Fibroblast of lung (primary cell): ENCODE measurements around the gene PRRG2.

Source experiments
- EZH2 ChIP-seq: IDR thresholded peaks from 2 replicates; pipeline ENCODE4 v1.5.1; 2012; ENCODE audit warnings: low read length, control low read depth, mild to moderate bottlenecking; ENCODE audit errors: missing control alignments
- TF ChIP-seq, protein P1 (sequence below), 2 donors: IDR thresholded peaks in 1 of 2; conservative IDR thresholded peaks in 1 of 2; 1 replicate in 1 of 2; 2 replicates in 1 of 2; pipeline ENCODE4 v1.5.1; 2011 to 2012; ENCODE audit warnings: low read length in 2 of 2, control low read depth in 1 of 2, inconsistent platforms in 1 of 2, low read depth in 1 of 2, mild to moderate bottlenecking in 1 of 2

DNA sequence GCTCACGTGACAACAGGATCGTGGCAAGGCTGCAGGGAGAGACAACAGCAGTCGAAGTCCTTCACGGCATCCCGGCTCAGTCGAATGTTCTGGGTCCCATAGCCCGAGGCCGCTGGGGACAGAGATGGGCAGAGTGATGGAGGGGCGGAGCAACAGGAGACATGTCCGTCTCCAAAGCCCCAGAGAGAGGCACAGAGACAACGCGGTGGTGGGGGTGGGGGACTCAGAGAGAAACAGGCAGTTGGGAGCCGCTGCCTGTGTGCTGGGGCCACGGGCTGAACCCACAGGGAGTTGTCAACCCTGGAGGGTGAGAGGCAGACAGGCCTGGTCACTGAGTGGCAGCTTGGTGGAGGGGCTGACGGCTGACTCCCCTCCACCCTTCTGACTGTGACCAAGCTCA, 21.2 kb upstream of the PRRG2 start:
- TF ChIP-seq, protein P1, sequence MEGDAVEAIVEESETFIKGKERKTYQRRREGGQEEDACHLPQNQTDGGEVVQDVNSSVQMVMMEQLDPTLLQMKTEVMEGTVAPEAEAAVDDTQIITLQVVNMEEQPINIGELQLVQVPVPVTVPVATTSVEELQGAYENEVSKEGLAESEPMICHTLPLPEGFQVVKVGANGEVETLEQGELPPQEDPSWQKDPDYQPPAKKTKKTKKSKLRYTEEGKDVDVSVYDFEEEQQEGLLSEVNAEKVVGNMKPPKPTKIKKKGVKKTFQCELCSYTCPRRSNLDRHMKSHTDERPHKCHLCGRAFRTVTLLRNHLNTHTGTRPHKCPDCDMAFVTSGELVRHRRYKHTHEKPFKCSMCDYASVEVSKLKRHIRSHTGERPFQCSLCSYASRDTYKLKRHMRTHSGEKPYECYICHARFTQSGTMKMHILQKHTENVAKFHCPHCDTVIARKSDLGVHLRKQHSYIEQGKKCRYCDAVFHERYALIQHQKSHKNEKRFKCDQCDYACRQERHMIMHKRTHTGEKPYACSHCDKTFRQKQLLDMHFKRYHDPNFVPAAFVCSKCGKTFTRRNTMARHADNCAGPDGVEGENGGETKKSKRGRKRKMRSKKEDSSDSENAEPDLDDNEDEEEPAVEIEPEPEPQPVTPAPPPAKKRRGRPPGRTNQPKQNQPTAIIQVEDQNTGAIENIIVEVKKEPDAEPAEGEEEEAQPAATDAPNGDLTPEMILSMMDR (conservative IDR thresholded peaks at IDR 0.05 in 1 of 2, IDR thresholded peaks at IDR 0.05 in 1 of 2; ENCODE audit: low read depth in 1 of 2, low read length in 2 of 2) = no peak
- no peak for TF ChIP-seq EZH2
